ENCODE measurements around the gene LRP1B. TPM values are rescaled to one million over a fixed set of nuclear protein-coding genes. Genes with fewer than 3 reads are reported as not detected.

LRP1B gene
- total RNA-seq, 1 experiment from 2014 or later = 0.17 TPM

DNA sequence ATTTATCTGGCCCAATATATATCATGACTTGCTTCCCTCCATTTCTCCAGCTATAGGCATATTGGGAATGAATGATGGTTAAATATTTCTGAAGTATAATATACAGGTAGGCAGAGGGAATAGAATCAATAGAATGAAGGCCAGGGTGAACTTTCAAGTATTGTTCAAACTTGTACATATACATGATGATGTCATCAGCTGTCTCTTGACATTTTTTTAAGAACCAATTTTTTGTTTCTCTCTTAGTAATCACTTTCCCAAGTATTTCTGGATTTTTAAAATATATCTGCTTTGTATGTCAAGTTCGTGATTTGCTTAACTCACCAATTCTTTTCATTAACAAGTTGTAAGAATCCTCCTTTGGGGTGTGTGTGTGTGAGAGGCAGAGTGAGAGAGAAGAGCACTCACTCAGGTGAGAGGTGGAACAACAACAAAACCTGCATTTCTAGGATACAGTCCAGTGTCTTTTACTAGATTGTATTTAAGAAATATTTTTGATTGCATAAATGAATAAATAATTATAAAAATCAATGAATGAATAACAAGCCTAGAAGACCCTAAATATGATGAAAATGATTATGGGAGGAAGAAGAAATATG, 1239.1 kb downstream of the LRP1B start:
- Histone ChIP-seq H3K27me3 (ENCODE audit: control insufficient read depth, insufficient read depth, low read length) (no peaks in the 10 kb centered on the region), H3K36me3 (replicated peaks; ENCODE audit: control insufficient read depth, insufficient read depth, low read length) (no peaks in the 10 kb centered on the region), H3K4me3 (ENCODE audit: insufficient read depth, low read depth, low read length) (no peak overlapping the region)
- DNase-seq = peak; percentile 2

DNA sequence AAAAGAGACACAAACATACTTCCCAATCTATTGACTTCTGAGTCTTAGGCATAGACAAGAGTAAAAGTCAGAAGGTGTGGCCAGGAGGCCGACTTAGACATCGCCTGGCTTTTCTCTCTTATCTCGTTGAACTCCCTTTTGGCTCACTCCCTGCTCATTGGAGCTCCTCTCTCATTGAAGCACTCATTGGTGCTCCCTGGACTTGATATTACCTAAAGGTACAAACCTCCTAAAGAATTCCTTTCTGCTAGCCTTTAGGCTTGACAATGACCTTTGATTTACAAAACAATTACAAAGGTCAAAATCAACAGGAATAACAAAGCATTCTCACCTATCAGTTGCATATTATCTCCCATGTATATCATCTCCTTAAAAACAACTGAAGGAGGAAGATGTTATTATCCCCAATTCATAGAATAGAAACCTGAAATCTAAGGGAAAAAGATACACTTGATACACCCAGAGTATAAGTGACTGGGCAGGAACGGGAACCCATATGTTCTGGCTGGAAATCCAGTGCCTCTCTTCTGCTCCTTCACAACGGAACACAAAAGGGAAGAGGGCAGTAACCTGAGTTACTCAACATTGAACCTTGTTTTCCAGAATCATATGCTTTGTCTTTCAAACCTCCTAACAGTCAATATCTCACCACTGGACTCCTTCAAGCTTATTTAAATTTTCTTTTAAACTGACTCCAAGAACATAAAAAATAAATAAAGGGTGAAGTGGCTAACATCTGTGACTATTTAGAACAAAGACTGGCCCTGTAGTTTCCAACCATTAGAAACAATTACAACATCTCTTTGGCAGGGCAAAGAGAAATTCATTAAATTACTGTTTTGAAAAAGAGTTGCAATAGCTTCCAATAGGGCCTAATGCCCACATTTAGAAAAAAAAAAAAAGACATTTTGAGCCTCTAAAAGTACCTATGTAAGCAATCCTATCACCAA, 1247.9 kb downstream of the LRP1B start:
- DNase-seq = no peak
- Histone ChIP-seq H3K27me3 (ENCODE audit: control insufficient read depth, insufficient read depth, low read length) (no peaks in the 10 kb centered on the region), H3K4me3 (ENCODE audit: insufficient read depth, low read depth, low read length) (no peak overlapping the region), H3K36me3 (replicated peaks; ENCODE audit: control insufficient read depth, insufficient read depth, low read length) (no peaks in the 10 kb centered on the region)

DNA sequence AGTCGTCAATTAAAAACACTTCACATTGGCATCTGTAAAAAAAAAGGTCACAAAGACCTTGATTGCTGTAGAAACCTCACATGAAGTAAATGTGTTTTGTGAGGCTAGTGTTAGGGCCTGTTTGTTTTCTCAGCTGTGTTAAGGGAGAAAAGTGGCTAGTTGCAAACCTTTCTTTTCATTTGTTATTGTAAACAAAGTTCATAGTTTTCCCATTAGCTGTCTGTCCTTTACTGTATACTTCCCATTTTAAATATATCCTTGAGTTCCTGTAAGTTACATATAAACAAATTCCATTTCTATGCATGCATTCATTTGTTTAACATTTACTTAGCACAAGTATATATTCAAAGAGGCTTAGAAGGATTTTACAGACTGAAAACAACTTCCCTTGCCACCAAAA, 1250.2 kb downstream of the LRP1B start:
- Histone ChIP-seq H3K4me3 (ENCODE audit: insufficient read depth, low read depth, low read length) (no peak overlapping the region), H3K36me3 (replicated peaks; ENCODE audit: control insufficient read depth, insufficient read depth, low read length) (no peaks in the 10 kb centered on the region), H3K27me3 (ENCODE audit: control insufficient read depth, insufficient read depth, low read length) (no peaks in the 10 kb centered on the region)
- no peak for DNase-seq

DNA sequence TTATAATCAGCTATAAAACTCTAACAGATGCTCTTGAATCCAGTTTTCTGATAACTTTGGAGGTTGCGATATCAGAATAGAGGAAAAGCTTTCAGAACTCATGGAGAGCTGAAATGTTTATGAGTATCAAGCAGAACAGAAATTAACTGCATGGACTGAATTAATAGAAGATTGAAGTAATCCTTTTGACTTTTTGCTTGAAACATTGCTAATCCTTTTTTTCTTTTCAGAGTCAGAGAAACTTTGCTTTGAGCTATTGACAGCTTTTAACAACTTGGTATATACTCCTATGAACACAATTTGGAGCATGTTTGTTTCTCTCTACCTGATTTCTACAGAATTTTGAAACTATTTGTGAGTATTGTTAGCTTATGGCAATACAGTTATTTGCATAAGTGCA, 1254.8 kb downstream of the LRP1B start:
- no peaks in the 10 kb centered on the region for H3K27me3 ChIP-seq (ENCODE audit: control insufficient read depth, insufficient read depth, low read length)
- DNase-seq = no peak
- no peak overlapping the region for H3K4me3 ChIP-seq (ENCODE audit: insufficient read depth, low read depth, low read length)
- H3K36me3 ChIP-seq (replicated peaks; ENCODE audit: control insufficient read depth, insufficient read depth, low read length) = no peaks in the 10 kb centered on the region

DNA sequence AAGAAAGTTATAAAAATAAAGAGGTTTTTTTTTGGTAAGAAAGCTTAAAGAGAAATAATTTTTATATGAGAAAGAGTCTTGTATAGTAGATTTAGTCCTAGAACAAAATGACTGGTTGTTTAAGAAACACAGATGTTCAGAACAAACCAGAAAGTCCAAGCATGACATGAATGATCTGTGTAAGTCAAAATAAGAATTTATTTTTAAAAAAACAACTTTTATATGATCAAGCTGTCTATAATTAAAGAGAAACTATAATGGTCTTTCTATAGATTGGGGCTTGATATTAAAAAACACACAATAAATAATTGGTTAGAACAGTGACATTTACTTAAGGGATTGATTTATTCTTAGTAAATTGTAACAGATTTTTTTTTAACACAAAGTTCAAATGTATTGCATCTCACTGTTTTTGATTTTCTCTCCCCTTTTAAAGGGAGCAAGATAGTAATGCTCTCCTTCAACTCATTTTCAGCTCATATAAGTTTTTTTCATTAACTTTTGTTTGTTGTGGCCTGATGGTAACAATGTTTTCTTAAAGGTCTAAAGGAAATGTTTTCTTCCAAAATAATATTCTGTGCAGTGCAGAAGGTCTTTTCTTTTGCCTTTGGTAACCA, 1256.8 kb downstream of the LRP1B start:
- Histone ChIP-seq H3K27me3 (ENCODE audit: control insufficient read depth, insufficient read depth, low read length) (no peaks in the 10 kb centered on the region), H3K4me3 (ENCODE audit: insufficient read depth, low read depth, low read length) (no peak overlapping the region), H3K36me3 (replicated peaks; ENCODE audit: control insufficient read depth, insufficient read depth, low read length) (no peaks in the 10 kb centered on the region)
- no peak for DNase-seq

DNA sequence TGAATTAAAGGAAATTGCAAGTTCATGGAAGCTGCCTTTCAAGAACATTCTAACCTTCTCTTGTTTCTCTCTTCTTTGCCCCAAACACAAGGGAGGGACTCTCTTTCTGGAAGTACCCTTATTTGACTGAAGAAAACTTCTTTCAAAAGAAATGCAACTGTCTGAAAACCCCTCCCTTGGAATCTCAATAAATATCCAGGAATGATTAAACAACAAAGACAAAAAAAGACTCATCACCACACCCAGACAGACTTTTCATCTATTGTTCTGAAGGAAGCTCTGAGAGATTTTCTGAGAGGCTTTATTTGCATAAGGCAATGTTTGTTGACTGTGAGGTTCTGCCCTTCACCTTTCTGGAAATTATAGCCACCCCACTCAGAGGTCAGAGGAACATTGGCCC, 1260.9 kb downstream of the LRP1B start:
- DNase-seq = no peak
- Histone ChIP-seq H3K4me3 (ENCODE audit: insufficient read depth, low read depth, low read length) (no peak overlapping the region), H3K36me3 (replicated peaks; ENCODE audit: control insufficient read depth, insufficient read depth, low read length) (no peaks in the 10 kb centered on the region), H3K27me3 (ENCODE audit: control insufficient read depth, insufficient read depth, low read length) (no peaks in the 10 kb centered on the region)

DNA sequence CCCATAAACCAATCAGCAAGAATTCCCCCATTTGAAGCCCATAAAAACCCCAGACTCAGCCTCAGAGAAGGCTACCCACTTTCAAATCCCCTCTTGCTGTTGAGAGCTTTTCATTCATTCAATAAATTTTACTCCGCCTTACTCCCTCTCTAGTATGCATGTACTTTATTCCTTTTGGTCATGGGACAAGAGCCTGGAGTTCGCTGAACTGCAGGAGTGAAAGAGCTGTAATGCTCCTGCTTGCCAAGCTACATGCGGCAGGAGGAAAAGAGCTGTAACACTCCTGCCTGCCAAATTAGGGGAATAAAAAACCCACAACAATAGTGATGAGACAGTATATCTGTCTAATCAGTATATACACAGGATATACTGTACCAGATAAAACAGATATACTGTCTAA, 1261.7 kb downstream of the LRP1B start:
- H3K4me3 ChIP-seq (ENCODE audit: insufficient read depth, low read depth, low read length) = no peak overlapping the region
- no peaks in the 10 kb centered on the region for H3K36me3 ChIP-seq (replicated peaks; ENCODE audit: control insufficient read depth, insufficient read depth, low read length)
- no peak for DNase-seq
- H3K27me3 ChIP-seq (ENCODE audit: control insufficient read depth, insufficient read depth, low read length) = no peaks in the 10 kb centered on the region

DNA sequence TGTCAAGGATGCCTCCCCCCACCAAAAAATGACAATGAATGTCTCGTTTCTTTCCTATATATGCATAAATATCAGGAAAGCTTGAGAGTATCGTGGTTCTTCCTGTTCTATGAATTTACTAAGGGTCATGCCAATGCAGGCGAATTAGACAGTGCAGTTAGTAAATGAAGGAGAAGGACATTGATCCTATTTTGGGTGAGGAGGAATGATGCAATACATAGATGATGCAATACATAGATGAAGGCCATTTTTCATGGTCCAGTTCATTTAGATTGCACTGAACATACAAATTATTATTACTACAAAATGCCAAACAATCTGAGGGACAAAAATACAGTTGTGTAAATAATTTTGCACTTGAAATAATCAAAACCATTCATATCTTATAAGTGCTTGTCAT, 1265.0 kb downstream of the LRP1B start:
- Histone ChIP-seq H3K4me3 (ENCODE audit: insufficient read depth, low read depth, low read length) (no peak overlapping the region), H3K27me3 (ENCODE audit: control insufficient read depth, insufficient read depth, low read length) (no peaks in the 10 kb centered on the region), H3K36me3 (replicated peaks; ENCODE audit: control insufficient read depth, insufficient read depth, low read length) (no peaks in the 10 kb centered on the region)
- DNase-seq = no peak

DNA sequence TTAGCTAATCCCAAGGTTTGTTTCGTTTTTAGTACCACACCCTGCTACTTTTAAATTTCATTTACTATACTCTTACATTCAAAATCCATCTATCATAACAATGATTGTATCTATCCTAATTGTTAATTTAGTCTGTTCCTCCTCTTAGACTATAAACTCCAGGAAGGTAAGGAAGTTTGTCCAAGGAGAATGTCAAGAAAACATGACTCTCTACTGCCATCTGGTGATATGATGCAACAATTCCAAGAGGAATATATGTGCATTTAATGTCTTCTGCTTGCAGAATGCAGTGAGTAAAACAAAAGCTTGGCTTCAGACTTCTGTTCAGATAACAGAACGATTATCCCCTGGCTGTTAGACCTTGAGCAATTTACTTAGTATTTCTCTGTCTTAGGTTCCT, 1267.1 kb downstream of the LRP1B start:
- peak; percentile 13 for DNase-seq
- H3K36me3 ChIP-seq (replicated peaks; ENCODE audit: control insufficient read depth, insufficient read depth, low read length) = no peaks in the 10 kb centered on the region

DNA sequence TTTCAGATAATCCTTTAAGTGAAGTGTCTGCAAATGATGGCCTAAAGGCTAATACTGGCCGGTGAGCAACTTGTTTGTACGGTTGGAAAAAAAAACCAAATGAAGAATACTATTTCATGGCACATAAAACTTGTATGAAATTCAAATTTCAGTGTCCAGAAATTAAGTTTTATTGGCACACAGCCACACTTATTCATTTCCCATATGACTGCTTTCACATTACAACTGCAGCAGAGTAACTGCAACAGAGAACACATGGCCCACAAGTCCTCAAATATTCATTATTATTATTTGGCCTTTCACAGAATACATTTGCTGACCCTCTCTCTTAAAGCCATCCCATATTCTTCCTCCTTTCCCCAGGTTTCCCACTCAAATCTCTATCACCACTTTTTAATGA, 1268.6 kb downstream of the LRP1B start:
- H3K36me3 ChIP-seq (replicated peaks; ENCODE audit: control insufficient read depth, insufficient read depth, low read length) = no peaks in the 10 kb centered on the region
- H3K4me3 ChIP-seq (ENCODE audit: insufficient read depth, low read depth, low read length) = no peak overlapping the region
- no peaks in the 10 kb centered on the region for H3K27me3 ChIP-seq (ENCODE audit: control insufficient read depth, insufficient read depth, low read length)
- no peak for DNase-seq

More for the DNA sequence above, 1267.1 kb downstream of the LRP1B start:
- no peaks in the 10 kb centered on the region for H3K27me3 ChIP-seq (ENCODE audit: control insufficient read depth, insufficient read depth, low read length)
- no peak overlapping the region for H3K4me3 ChIP-seq (ENCODE audit: insufficient read depth, low read depth, low read length)

DNA sequence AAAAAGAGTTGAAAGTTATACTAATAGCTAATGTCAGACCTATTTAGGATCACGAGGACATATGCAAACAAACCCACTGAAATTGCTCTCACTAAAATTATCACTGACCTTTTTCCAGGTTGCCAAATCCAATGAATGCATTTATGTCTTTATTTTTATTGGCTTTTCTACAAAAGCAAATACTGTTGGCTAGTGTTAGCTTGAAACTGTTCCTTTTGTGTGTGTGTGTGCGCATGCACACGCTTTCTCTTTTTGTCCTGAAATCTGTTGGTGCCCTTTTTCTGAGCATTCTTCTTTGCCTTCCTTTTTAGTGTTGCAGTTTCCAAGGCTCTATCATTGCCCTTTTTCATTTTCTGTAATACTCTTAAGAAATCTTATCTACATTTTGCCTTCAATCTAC, 1269.2 kb downstream of the LRP1B start:
- no peak for DNase-seq
- Histone ChIP-seq H3K4me3 (ENCODE audit: insufficient read depth, low read depth, low read length) (no peak overlapping the region), H3K36me3 (replicated peaks; ENCODE audit: control insufficient read depth, insufficient read depth, low read length) (no peaks in the 10 kb centered on the region), H3K27me3 (ENCODE audit: control insufficient read depth, insufficient read depth, low read length) (no peaks in the 10 kb centered on the region)

DNA sequence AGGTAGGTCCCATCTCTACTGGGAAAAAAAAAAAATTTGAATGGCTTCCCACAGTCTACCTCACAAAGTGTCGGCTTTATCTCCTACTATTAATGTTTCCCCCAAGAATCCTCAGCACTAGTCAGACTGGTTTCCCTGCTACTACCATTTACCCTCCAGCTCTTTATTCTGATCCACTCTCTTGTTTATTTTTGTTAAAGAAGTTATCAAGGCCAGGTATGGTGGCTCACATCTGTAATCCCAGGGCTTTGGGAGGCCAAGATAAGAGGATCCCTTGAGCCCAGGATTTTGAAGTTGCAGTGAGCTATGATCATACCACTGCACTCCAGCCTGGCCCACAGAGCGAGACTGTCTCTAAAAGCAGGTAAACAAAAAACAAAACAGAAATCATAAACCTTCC, 1275.3 kb downstream of the LRP1B start:
- no peaks in the 10 kb centered on the region for H3K27me3 ChIP-seq (ENCODE audit: control insufficient read depth, insufficient read depth, low read length)
- H3K4me3 ChIP-seq (ENCODE audit: insufficient read depth, low read depth, low read length) = no peak overlapping the region
- H3K36me3 ChIP-seq (replicated peaks; ENCODE audit: control insufficient read depth, insufficient read depth, low read length) = no peaks in the 10 kb centered on the region
- DNase-seq = no peak

DNA sequence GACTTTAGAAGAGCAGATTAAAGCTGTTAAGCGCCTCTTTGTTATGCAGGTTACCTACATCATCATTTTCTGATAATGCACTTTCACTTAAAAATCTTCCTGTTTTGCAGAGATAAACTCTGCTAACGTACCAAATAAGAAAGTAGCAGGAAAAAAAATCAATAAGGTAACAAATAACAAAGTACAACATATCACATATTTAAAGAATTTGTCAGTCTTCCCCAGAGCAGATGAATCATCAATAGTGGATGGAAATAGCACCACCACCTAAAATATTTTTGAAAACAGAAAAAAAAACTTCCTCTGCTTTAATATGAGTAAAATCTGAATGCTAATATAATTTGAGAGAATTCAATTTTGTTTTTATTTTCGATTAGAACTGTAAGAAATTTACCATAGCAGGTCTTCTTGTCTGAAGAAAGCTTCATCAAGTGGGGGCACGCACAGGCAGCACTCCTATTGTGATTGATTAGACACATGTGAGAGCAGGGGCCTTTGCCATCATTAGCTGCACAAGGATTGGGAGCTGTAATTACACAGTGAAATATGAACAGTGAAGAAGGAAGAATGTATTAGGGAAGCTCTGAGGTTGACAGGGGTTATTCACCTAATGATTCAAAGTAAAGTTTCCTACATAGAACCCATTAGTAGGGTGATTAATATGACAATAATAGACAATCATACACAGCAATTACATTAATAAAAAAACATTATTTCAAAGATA, 1279.4 kb downstream of the LRP1B start:
- Histone ChIP-seq H3K4me3 (ENCODE audit: insufficient read depth, low read depth, low read length) (no peak overlapping the region), H3K36me3 (replicated peaks; ENCODE audit: control insufficient read depth, insufficient read depth, low read length) (no peaks in the 10 kb centered on the region), H3K27me3 (ENCODE audit: control insufficient read depth, insufficient read depth, low read length) (no peaks in the 10 kb centered on the region)
- no peak for DNase-seq

DNA sequence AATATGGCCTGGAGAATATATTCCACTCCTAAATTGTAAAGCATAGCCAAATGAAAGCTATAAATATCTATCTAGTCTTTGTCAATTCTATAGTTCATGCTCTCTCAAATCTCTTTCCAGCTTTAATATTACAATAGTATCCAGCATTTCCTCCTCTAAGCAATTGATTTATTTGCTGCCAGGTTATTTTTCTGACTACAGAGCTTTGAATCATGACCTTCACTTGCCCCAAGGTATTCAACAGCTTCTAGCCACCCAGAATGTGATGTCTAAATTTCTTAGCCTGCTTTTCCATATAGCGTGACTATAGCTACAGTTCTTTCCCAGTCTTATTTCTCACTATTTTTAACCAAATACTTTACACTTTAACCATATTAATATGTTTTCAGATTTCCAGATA, 1287.6 kb downstream of the LRP1B start:
- H3K36me3 ChIP-seq (replicated peaks; ENCODE audit: control insufficient read depth, insufficient read depth, low read length) = no peaks in the 10 kb centered on the region
- H3K4me3 ChIP-seq (ENCODE audit: insufficient read depth, low read depth, low read length) = no peak overlapping the region
- no peak for DNase-seq
- H3K27me3 ChIP-seq (ENCODE audit: control insufficient read depth, insufficient read depth, low read length) = no peaks in the 10 kb centered on the region

Measured in H7 (cell line).